Lower leg skin (tissue), 3 donors: ENCODE results near the gene ZFP3.

Source experiments
- POLR2A ChIP-seq, 2 donors: fragments of 450-650 bp; IDR thresholded peaks; one replicate each; pipeline ENCODE4 v1.6.1; 2016 to 2017; ENCODE audit warnings: antibody characterized with exemption in 2 of 2, mild to moderate bottlenecking in 1 of 2, moderate library complexity in 1 of 2
- TF ChIP-seq, protein P1 (sequence below), 3 donors: fragments of 450-650 bp; IDR thresholded peaks; one replicate each; pipeline ENCODE4 v1.5.1; 2016; ENCODE audit warnings: antibody characterized with exemption in 3 of 3, mild to moderate bottlenecking in 3 of 3, moderate library complexity in 2 of 3

DNA sequence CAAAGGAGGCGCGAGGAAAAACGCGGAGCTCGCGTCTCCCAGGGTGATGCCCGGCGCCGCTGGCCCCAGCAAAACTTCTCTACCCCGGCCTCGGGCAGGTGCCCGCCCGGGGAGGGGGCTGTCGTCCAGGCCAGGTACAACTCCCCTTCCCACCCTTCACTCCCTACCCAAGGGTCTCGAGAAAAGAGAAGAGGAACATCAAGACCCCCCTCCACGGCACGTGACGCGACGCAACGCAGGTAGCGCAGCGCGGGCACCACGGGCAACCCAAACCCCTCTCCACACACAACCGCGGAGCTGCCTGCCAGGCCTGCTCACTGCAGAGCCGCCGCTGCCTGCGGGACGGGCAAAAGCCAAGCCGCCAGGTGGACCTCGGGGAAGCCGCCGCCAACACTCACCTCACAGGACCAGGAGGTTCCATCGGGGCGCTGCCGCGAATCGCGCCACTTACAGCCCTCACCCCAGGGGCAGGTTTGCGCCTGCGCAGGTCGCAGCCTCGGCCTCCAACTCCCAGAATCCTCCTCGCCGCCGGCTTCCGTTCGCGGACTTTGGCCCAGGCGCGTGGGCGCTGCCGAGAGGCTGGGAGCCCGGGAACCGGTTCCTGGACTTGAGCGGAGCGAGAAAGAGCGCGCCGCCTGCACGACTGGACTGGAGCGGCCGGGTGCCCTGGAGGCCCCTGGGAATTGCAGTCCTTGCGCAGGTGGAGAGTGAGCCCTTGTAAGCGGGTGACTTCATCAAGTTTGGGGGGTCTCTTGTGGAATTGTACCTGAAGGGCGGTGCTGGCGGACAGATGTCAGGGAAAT, 33.3 kb downstream of the ZFP3 start, which contains the start of gene ZNF232:
- TF ChIP-seq, protein P1, sequence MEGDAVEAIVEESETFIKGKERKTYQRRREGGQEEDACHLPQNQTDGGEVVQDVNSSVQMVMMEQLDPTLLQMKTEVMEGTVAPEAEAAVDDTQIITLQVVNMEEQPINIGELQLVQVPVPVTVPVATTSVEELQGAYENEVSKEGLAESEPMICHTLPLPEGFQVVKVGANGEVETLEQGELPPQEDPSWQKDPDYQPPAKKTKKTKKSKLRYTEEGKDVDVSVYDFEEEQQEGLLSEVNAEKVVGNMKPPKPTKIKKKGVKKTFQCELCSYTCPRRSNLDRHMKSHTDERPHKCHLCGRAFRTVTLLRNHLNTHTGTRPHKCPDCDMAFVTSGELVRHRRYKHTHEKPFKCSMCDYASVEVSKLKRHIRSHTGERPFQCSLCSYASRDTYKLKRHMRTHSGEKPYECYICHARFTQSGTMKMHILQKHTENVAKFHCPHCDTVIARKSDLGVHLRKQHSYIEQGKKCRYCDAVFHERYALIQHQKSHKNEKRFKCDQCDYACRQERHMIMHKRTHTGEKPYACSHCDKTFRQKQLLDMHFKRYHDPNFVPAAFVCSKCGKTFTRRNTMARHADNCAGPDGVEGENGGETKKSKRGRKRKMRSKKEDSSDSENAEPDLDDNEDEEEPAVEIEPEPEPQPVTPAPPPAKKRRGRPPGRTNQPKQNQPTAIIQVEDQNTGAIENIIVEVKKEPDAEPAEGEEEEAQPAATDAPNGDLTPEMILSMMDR (IDR thresholded peaks at IDR 0.05) = no peak
- TF ChIP-seq POLR2A (IDR thresholded peaks at IDR 0.05) = no peak
